Lung microvascular endothelial cell (primary cell): ENCODE results near the gene TOB1. TPM values are rescaled to one million over a fixed set of nuclear protein-coding genes. Genes with fewer than 3 reads are reported as not detected.

ENCODE experiments used
- total RNA-seq: library from RNA; depleted of rRNA; stranded (reverse); fragments of >200 nt; gene quantifications from 2 replicates; pipeline ENCODE4 v1.2.1, GENCODE V29; 2014

The TOB1 gene
- total RNA-seq, 1 donor from 2014 or later = 3.4 TPM

Other genes with a start within 250 kb of the TOB1 start
- gene ABCC3, start 231.5 kb downstream of the TOB1 start, total RNA-seq = 0.40 and 1.7 TPM in 2 replicates
- 21.6 and 32.5 TPM in 2 replicates for gene ANKRD40, start 158.4 kb downstream of the TOB1 start, total RNA-seq
- 11.3 and 17.1 TPM in 2 replicates for gene LUC7L3, start 146.8 kb downstream of the TOB1 start, total RNA-seq
- not detected in 2 replicates for gene ANKRD40CL, start 98.8 kb downstream of the TOB1 start, total RNA-seq
- gene WFIKKN2, start 30.8 kb downstream of the TOB1 start, total RNA-seq = not detected in 2 replicates